SK-N-SH treated with all-trans-retinoic acid at 6 μM for 48 hours (cell line): ENCODE results near the gene TBC1D2B.

Experiments used
- ATAC-seq: fragments of 200-7000 bp; cut with Tn5 transposase; 3 replicates; pipeline ENCODE4 v1.9.1; 2020; ENCODE audit warnings: mild to moderate bottlenecking, moderate library complexity
- ARNTL ChIP-seq: fragments of 450-650 bp; formaldehyde crosslinking; IDR thresholded peaks from 2 replicates; pipeline ENCODE4 v1.5.0; 2020; ENCODE audit warnings: low read depth, mild to moderate bottlenecking, moderate library complexity, borderline replicate concordance
- BACH2 ChIP-seq: fragments of 250-450 bp; sonication (Bioruptor Pico); IDR thresholded peaks from 2 replicates; pipeline ENCODE4 v1.9.0; 2021; ENCODE audit warnings: mild to moderate bottlenecking, borderline replicate concordance
- CSDC2 ChIP-seq: fragments of 250-450 bp; sonication (Bioruptor Pico); IDR thresholded peaks from 2 replicates; pipeline ENCODE4 v1.5.0; 2020; ENCODE audit warnings: mild to moderate bottlenecking, moderate library complexity
- ESRRG ChIP-seq: fragments of 250-450 bp; sonication (Bioruptor Pico); IDR thresholded peaks from 2 replicates; pipeline ENCODE4 v1.6.1; 2021; ENCODE audit warnings: mild to moderate bottlenecking
- GLIS3 ChIP-seq: fragments of 250-450 bp; sonication (Bioruptor Pico); IDR thresholded peaks from 2 replicates; pipeline ENCODE4 v1.5.0; 2020; ENCODE audit warnings: mild to moderate bottlenecking, moderate library complexity
- OSR1 ChIP-seq: fragments of 250-450 bp; sonication (Bioruptor Pico); IDR thresholded peaks from 2 replicates; pipeline ENCODE4 v1.8.0; 2022; ENCODE audit warnings: moderate library complexity, mild to moderate bottlenecking, inconsistent platforms
- PPARA ChIP-seq: fragments of 250-450 bp; sonication (Bioruptor Pico); IDR thresholded peaks from 2 replicates; pipeline ENCODE4 v1.5.0; 2020; ENCODE audit warnings: mild to moderate bottlenecking, borderline replicate concordance
- RARB ChIP-seq: fragments of 250-450 bp; sonication (Bioruptor Pico); IDR thresholded peaks from 2 replicates; pipeline ENCODE4 v1.8.0; 2021; ENCODE audit warnings: mild to moderate bottlenecking, moderate library complexity
- TCF4 ChIP-seq: fragments of 250-450 bp; sonication (Bioruptor Pico); IDR thresholded peaks from 2 replicates; pipeline ENCODE4 v1.8.0; 2021; ENCODE audit warnings: mild to moderate bottlenecking, moderate library complexity, borderline replicate concordance
- TOX ChIP-seq: fragments of 250-450 bp; sonication (Bioruptor Pico); IDR thresholded peaks from 2 replicates; pipeline ENCODE4 v1.8.0; 2021; ENCODE audit warnings: mild to moderate bottlenecking, moderate library complexity, borderline replicate concordance
- ZC3H10 ChIP-seq: fragments of 250-450 bp; sonication (Bioruptor Pico); IDR thresholded peaks from 2 replicates; pipeline ENCODE4 v1.5.1; 2021; ENCODE audit warnings: mild to moderate bottlenecking, moderate library complexity
- ZFP3 ChIP-seq: fragments of 250-450 bp; sonication (Bioruptor Pico); IDR thresholded peaks from 2 replicates; pipeline ENCODE4 v1.5.0; 2020; ENCODE audit warnings: mild to moderate bottlenecking, moderate library complexity
- ZFP30 ChIP-seq: fragments of 450-650 bp; formaldehyde crosslinking; IDR thresholded peaks from 2 replicates; pipeline ENCODE4 v1.5.0; 2022; ENCODE audit warnings: mild to moderate bottlenecking, moderate library complexity
- ZNF70 ChIP-seq: fragments of 450-650 bp; formaldehyde crosslinking; IDR thresholded peaks from 2 replicates; pipeline ENCODE4 v1.5.0; 2020; ENCODE audit warnings: mild to moderate bottlenecking, moderate library complexity
- ZNF8 ChIP-seq: fragments of 450-650 bp; formaldehyde crosslinking; IDR thresholded peaks from 2 replicates; pipeline ENCODE4 v1.5.0; 2020; ENCODE audit warnings: mild to moderate bottlenecking, moderate library complexity
- TF ChIP-seq, protein P1 (sequence below): fragments of 250-450 bp; sonication (Bioruptor Pico); IDR thresholded peaks from 2 replicates; pipeline ENCODE4 v1.8.0; 2021; ENCODE audit warnings: low read depth, mild to moderate bottlenecking, moderate library complexity, borderline replicate concordance
- TF ChIP-seq, protein P2 (sequence below): fragments of 250-450 bp; sonication (Bioruptor Pico); IDR thresholded peaks from 2 replicates; pipeline ENCODE4 v1.5.0; 2020; ENCODE audit warnings: mild to moderate bottlenecking, moderate library complexity
- TF ChIP-seq, protein P3 (sequence below): fragments of 250-450 bp; sonication (Bioruptor Pico); IDR thresholded peaks from 2 replicates; pipeline ENCODE4 v1.5.1; 2021; ENCODE audit warnings: mild to moderate bottlenecking, moderate library complexity
- TF ChIP-seq, protein P4 (sequence below): fragments of 250-450 bp; sonication (Bioruptor Pico); IDR thresholded peaks from 2 replicates; pipeline ENCODE4 v1.5.1; 2020; ENCODE audit warnings: low read depth, mild to moderate bottlenecking, moderate library complexity

The TBC1D2B gene

DNA sequence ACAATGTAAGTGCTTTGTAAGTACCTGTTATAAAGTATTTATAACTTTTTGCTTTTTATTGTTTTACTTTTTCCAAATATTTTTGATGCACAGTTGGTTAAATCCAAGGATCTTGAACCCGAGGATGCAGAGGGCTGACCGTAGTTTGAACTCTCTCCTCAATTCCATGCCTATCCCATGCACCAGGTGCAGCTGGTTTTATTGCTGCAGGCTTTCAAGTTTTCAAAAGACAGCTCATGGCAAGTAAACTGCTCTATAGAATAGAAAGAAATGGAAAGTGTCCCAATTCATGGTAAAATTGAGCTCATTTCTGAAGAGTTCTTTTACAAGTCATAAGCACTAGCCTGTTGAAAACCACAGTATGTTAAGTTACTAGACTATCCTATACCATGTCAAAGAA, 131.9 kb downstream of the TBC1D2B start:
- ATAC-seq = no peak
- TF ChIP-seq, protein P1, sequence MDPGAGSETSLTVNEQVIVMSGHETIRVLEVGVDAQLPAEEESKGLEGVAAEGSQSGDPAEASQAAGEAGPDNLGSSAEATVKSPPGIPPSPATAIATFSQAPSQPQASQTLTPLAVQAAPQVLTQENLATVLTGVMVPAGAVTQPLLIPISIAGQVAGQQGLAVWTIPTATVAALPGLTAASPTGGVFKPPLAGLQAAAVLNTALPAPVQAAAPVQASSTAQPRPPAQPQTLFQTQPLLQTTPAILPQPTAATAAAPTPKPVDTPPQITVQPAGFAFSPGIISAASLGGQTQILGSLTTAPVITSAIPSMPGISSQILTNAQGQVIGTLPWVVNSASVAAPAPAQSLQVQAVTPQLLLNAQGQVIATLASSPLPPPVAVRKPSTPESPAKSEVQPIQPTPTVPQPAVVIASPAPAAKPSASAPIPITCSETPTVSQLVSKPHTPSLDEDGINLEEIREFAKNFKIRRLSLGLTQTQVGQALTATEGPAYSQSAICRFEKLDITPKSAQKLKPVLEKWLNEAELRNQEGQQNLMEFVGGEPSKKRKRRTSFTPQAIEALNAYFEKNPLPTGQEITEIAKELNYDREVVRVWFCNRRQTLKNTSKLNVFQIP (CRISPR knock-in tag) = no peak
- TF ChIP-seq BACH2 (CRISPR knock-in tag) (no peak), TCF4 (CRISPR knock-in tag) (no peak), RARB (CRISPR knock-in tag) (no peak), ARNTL (CRISPR knock-in tag) (no peak), ZNF8 (no peak), OSR1 (no peak), ZFP3 (no peak), GLIS3 (CRISPR knock-in tag) (no peak), CSDC2 (no peak), ESRRG (CRISPR knock-in tag) (no peak), ZC3H10 (no peak), PPARA (CRISPR knock-in tag) (no peak), ZNF70 (no peak), ZFP30 (CRISPR knock-in tag) (no peak), TOX (no peak)
- TF ChIP-seq, protein P2, sequence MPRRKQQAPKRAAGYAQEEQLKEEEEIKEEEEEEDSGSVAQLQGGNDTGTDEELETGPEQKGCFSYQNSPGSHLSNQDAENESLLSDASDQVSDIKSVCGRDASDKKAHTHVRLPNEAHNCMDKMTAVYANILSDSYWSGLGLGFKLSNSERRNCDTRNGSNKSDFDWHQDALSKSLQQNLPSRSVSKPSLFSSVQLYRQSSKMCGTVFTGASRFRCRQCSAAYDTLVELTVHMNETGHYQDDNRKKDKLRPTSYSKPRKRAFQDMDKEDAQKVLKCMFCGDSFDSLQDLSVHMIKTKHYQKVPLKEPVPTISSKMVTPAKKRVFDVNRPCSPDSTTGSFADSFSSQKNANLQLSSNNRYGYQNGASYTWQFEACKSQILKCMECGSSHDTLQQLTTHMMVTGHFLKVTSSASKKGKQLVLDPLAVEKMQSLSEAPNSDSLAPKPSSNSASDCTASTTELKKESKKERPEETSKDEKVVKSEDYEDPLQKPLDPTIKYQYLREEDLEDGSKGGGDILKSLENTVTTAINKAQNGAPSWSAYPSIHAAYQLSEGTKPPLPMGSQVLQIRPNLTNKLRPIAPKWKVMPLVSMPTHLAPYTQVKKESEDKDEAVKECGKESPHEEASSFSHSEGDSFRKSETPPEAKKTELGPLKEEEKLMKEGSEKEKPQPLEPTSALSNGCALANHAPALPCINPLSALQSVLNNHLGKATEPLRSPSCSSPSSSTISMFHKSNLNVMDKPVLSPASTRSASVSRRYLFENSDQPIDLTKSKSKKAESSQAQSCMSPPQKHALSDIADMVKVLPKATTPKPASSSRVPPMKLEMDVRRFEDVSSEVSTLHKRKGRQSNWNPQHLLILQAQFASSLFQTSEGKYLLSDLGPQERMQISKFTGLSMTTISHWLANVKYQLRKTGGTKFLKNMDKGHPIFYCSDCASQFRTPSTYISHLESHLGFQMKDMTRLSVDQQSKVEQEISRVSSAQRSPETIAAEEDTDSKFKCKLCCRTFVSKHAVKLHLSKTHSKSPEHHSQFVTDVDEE = no peak
- TF ChIP-seq, protein P3, sequence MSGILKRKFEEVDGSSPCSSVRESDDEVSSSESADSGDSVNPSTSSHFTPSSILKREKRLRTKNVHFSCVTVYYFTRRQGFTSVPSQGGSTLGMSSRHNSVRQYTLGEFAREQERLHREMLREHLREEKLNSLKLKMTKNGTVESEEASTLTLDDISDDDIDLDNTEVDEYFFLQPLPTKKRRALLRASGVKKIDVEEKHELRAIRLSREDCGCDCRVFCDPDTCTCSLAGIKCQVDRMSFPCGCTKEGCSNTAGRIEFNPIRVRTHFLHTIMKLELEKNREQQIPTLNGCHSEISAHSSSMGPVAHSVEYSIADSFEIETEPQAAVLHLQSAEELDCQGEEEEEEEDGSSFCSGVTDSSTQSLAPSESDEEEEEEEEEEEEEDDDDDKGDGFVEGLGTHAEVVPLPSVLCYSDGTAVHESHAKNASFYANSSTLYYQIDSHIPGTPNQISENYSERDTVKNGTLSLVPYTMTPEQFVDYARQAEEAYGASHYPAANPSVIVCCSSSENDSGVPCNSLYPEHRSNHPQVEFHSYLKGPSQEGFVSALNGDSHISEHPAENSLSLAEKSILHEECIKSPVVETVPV = no peak
- TF ChIP-seq, protein P4, sequence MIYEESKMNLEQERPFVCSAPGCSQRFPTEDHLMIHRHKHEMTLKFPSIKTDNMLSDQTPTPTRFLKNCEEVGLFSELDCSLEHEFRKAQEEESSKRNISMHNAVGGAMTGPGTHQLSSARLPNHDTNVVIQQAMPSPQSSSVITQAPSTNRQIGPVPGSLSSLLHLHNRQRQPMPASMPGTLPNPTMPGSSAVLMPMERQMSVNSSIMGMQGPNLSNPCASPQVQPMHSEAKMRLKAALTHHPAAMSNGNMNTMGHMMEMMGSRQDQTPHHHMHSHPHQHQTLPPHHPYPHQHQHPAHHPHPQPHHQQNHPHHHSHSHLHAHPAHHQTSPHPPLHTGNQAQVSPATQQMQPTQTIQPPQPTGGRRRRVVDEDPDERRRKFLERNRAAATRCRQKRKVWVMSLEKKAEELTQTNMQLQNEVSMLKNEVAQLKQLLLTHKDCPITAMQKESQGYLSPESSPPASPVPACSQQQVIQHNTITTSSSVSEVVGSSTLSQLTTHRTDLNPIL (CRISPR knock-in tag) = no peak
- TF ChIP-seq, all 23 proteins: peak for 0
